Suprapubic skin (tissue), 4 donors: Measurements from ENCODE around the gene RYR3.

Source experiments
- EP300 ChIP-seq: sonication (generic); formaldehyde crosslinking; IDR thresholded peaks from one replicate; pipeline ENCODE4 v1.6.1; 2017; ENCODE audit warnings: antibody characterized with exemption
- POLR2A ChIP-seq, 2 donors: fragments of 450-650 bp; IDR thresholded peaks; one replicate each; pipeline ENCODE4 v1.6.1; 2017; ENCODE audit warnings: antibody characterized with exemption in 2 of 2, mild to moderate bottlenecking in 2 of 2, moderate library complexity in 2 of 2
- POLR2AphosphoS5 ChIP-seq, 3 donors: sonication (generic); formaldehyde crosslinking; IDR thresholded peaks; one replicate each; pipeline ENCODE4 v1.6.1; 2017; ENCODE audit warnings: antibody characterized with exemption in 3 of 3
- TF ChIP-seq, protein P1 (sequence below), 2 donors: fragments of 200-600 bp in 1 of 2; fragments of 450-650 bp in 1 of 2; sonication (generic) in 1 of 2; IDR thresholded peaks; one replicate each; pipeline ENCODE4 v1.5.1; 2016 to 2019; ENCODE audit warnings: antibody characterized with exemption in 2 of 2, mild to moderate bottlenecking in 1 of 2, moderate library complexity in 1 of 2

DNA sequence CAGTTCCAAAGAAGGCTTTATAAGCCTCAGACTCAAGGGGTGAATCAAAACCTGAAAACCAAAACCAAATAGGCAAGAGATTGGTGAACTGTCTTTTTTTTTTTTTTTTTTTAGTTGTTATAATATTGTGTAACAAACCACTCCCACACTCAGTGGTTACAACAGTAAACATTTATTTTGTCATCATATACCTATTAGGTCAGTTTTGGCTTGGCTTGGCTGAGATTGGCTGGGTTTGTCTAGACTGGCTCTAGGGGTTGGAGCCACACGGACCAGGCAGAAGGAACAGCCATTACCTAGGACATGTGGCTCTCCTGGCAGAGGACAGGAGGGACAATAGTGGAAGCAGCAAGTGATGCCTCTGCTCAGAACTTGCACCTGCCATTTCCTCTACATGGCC, 26.4 kb upstream of the RYR3 start:
- TF ChIP-seq, protein P1, sequence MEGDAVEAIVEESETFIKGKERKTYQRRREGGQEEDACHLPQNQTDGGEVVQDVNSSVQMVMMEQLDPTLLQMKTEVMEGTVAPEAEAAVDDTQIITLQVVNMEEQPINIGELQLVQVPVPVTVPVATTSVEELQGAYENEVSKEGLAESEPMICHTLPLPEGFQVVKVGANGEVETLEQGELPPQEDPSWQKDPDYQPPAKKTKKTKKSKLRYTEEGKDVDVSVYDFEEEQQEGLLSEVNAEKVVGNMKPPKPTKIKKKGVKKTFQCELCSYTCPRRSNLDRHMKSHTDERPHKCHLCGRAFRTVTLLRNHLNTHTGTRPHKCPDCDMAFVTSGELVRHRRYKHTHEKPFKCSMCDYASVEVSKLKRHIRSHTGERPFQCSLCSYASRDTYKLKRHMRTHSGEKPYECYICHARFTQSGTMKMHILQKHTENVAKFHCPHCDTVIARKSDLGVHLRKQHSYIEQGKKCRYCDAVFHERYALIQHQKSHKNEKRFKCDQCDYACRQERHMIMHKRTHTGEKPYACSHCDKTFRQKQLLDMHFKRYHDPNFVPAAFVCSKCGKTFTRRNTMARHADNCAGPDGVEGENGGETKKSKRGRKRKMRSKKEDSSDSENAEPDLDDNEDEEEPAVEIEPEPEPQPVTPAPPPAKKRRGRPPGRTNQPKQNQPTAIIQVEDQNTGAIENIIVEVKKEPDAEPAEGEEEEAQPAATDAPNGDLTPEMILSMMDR (IDR thresholded peaks at IDR 0.05): no peak
- TF ChIP-seq POLR2A (IDR thresholded peaks at IDR 0.05) (no peak), POLR2AphosphoS5 (IDR thresholded peaks at IDR 0.05) (no peak), EP300 (no peak)
